ENCODE results near the gene ZSWIM3. TPM values are rescaled to one million over a fixed set of nuclear protein-coding genes. Genes with fewer than 3 reads are reported as not detected.

ZSWIM3 gene
- total RNA-seq, 6 donors from 2014 or later: 2.4 to 7.3 (median 3.9) TPM

DNA sequence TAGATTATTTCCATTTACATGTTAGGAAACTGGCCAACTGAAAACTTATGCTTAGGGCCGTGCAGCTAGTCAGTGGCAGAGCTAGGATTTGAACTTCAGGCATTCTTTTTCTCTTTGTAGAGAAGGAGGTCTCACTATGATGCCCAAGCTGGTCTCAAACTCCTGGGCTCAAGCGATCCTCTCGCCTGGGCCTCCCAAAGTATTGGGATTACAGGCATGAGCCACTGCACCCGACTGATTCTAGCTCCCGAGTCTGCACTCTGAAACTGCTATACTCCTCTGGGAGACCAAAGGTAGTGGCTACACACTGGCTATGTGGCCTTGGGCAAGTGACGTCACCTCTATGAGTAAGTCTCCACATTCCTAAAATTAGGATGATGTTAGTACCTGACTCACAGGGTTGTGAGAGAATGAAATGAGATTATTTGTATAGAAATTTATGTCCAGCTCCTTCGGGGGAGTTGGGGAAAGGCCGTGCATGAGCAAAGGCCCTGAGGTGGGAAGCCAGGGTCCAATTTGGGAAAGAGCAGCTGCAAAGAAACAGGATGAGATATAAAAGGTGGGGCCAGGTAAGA, 48.2 kb downstream of the ZSWIM3 start:
- TF ChIP-seq, protein P1, sequence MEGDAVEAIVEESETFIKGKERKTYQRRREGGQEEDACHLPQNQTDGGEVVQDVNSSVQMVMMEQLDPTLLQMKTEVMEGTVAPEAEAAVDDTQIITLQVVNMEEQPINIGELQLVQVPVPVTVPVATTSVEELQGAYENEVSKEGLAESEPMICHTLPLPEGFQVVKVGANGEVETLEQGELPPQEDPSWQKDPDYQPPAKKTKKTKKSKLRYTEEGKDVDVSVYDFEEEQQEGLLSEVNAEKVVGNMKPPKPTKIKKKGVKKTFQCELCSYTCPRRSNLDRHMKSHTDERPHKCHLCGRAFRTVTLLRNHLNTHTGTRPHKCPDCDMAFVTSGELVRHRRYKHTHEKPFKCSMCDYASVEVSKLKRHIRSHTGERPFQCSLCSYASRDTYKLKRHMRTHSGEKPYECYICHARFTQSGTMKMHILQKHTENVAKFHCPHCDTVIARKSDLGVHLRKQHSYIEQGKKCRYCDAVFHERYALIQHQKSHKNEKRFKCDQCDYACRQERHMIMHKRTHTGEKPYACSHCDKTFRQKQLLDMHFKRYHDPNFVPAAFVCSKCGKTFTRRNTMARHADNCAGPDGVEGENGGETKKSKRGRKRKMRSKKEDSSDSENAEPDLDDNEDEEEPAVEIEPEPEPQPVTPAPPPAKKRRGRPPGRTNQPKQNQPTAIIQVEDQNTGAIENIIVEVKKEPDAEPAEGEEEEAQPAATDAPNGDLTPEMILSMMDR (IDR thresholded peaks at IDR 0.05): no peak
- TF ChIP-seq EP300 (IDR thresholded peaks at IDR 0.05): no peak
- no peak for TF ChIP-seq POLR2AphosphoS5 (IDR thresholded peaks at IDR 0.05)
- no peak for TF ChIP-seq POLR2A (IDR thresholded peaks at IDR 0.05)
- Histone ChIP-seq H3K4me3 (no peak overlapping the region), H3K4me1 (peaks cover 0 to 14% (median 7%) of the 10 kb centered on the region in 4 donors), H3K27me3 (no peaks in the 10 kb centered on the region), H3K9me3 (no peaks in the 10 kb centered on the region), H3K36me3 (peaks cover 0 to 26% (median 2%) of the 10 kb centered on the region in 4 donors), H3K27ac (no peak overlapping the region)
- no peak for ATAC-seq (ENCODE audit: low FRiP score in 2 of 2)
- DNase-seq: no peak
- WGBS, 2 donors: 90 to 91% methylated on average over 7 to 8 of the region's 8 CpGs

DNA sequence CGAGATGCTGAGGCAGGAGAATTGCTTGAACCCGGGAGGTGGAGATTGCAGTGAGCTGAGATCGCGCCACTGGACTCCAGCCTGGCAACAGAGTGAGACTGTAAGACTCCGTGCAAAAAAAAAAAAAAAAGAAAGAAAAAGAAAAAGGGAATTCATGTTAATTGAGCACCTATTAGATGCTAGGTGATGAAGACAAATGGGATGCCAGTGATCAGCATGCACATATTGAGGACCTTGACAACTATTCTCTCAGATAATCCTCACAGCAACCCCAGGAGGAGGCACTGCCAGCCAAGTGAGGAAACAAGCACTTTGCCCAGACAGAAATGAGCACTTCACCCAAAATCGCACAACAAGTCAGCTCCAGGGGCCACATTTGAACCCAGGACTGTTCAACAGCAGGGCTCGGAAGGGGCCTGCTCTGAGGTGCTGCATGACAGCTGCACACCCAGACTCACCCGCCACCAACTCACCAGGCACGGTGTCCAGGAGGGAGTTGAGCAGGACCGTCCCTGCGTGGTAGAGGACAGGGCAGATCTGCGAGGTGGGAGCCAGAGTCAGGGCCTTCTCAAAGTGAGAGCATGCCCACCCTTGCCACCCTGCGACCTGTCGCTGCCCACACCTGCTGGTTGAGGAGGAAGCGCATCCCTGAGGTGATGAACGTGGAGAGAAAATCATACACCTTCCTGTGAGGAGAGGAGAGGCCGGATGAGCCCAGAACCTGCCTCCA, 50.0 kb downstream of the ZSWIM3 start:
- Histone ChIP-seq H3K9me3 (no peaks in the 10 kb centered on the region), H3K27ac (no peak overlapping the region), H3K4me3 (no peak overlapping the region), H3K27me3 (no peaks in the 10 kb centered on the region), H3K4me1 (peaks cover 12 to 32% (median 21%) of the 10 kb centered on the region in 4 donors), H3K36me3 (peaks cover 0 to 18% (median 2%) of the 10 kb centered on the region in 4 donors)
- TF ChIP-seq POLR2AphosphoS5 (IDR thresholded peaks at IDR 0.05) (no peak), EP300 (IDR thresholded peaks at IDR 0.05) (no peak), POLR2A (IDR thresholded peaks at IDR 0.05) (no peak)
- TF ChIP-seq, protein P1 (IDR thresholded peaks at IDR 0.05): no peak
- WGBS, 2 donors: 89 to 94% methylated on average over 14 to 17 of the region's 17 CpGs
- DNase-seq (no peak), ATAC-seq (ENCODE audit: low FRiP score in 2 of 2) (no peak)

DNA sequence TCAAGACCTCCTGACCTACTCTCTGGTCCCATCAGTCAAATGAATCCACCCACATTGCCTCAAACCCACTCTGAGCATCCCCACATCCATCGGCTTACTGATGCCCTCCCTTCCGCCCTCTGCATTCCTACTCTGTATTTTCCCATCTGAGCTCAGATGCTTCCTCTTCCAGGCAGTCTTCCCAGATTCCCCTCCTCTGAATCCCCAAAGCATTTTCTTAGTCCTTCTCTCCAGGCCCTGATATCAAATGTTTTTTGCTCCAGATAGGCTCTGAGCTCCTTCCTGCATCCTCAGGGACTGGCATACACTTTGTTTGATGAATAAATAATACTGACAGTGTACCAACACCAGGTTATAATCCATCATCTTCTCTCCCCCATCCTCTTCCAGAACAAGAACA, 50.7 kb downstream of the ZSWIM3 start:
- 90 to 95% methylated on average over 2 of the region's 2 CpGs for WGBS, 2 donors
- no peak for ATAC-seq (ENCODE audit: low FRiP score in 2 of 2)

DNA sequence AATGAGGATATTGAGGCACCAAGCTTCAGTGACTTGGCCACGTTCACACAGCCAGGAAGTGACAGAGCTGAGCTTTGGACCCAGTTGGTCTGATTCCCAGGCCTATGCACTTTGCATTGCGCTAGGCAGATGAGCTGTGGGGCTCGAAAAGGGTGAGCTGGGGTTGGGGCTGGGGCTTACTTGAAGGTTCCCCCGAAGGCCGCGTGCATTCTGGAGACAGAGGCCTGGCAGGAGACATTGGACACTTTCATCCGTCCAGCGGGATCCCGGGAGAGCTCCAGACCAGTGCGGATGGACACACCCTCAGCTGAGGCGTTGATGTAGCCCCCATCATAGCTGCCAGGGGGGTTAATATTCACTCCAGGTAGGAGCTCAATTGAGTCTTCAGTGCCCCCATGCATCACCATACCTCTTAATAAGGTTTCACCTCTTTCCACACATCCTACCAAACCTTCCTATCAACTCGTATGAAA, 52.0 kb downstream of the ZSWIM3 start:
- DNase-seq: no peak
- peaks cover 0 to 14% (median 2%) of the 10 kb centered on the region in 4 donors for H3K36me3 ChIP-seq
- ATAC-seq (ENCODE audit: low FRiP score in 2 of 2): no peak
- H3K4me3 ChIP-seq: no peak overlapping the region
- H3K9me3 ChIP-seq: no peaks in the 10 kb centered on the region
- no peaks in the 10 kb centered on the region for H3K27me3 ChIP-seq
- peaks cover 18 to 44% (median 25%) of the 10 kb centered on the region in 4 donors for H3K4me1 ChIP-seq
- WGBS, 2 donors: 88 to 93% methylated on average over 10 to 12 of the region's 12 CpGs
- H3K27ac ChIP-seq: peak overlapping the region in 1 of 4 donors; percentile 24
- TF ChIP-seq, protein P1 (IDR thresholded peaks at IDR 0.05): no peak
- no peak for TF ChIP-seq EP300 (IDR thresholded peaks at IDR 0.05)
- no peak for TF ChIP-seq POLR2AphosphoS5 (IDR thresholded peaks at IDR 0.05)
- TF ChIP-seq POLR2A (IDR thresholded peaks at IDR 0.05): no peak

More for the DNA sequence above, 50.7 kb downstream of the ZSWIM3 start:
- Histone ChIP-seq H3K36me3 (peaks cover 0 to 14% (median 2%) of the 10 kb centered on the region in 4 donors), H3K4me3 (no peak overlapping the region), H3K4me1 (peaks cover 18 to 39% (median 25%) of the 10 kb centered on the region in 4 donors), H3K9me3 (no peaks in the 10 kb centered on the region), H3K27me3 (no peaks in the 10 kb centered on the region), H3K27ac (no peak overlapping the region)
- TF ChIP-seq POLR2AphosphoS5 (IDR thresholded peaks at IDR 0.05): no peak
- TF ChIP-seq, protein P1 (IDR thresholded peaks at IDR 0.05): no peak
- no peak for TF ChIP-seq EP300 (IDR thresholded peaks at IDR 0.05)
- no peak for TF ChIP-seq POLR2A (IDR thresholded peaks at IDR 0.05)
- DNase-seq: no peak

Data from upper lobe of left lung (tissue), 6 donors.